ENCODE data around the gene PPP3CB. TPM values are rescaled to one million over a fixed set of nuclear protein-coding genes. Genes with fewer than 3 reads are reported as not detected.

Gene PPP3CB
- total and polyA plus RNA-seq, 8 donors = 12.5 to 77.1 (median 29.1) TPM

- intact Hi-C loops (cut with DNase I; ENCODE audit: low total_unique reads) = no loop called here
- no peaks in the 10 kb centered on the region for H3K9me3 ChIP-seq
- peaks cover 19 to 63% (median 60%) of the 10 kb centered on the region in 4 donors for H3K36me3 ChIP-seq
- 74 to 91% (median 85%) methylated on average over 1 of the region's 1 CpG for WGBS, 5 donors
- H3K27me3 ChIP-seq = no peaks in the 10 kb centered on the region
- TF ChIP-seq CTCF (IDR thresholded peaks at IDR 0.05) (no peak), EP300 (IDR thresholded peaks at IDR 0.05) (no peak), POLR2AphosphoS5 (IDR thresholded peaks at IDR 0.05) (no peak), POLR2A (IDR thresholded peaks at IDR 0.05) (no peak)
- H3K4me1 ChIP-seq = no peaks in the 10 kb centered on the region
- no peak overlapping the region for H3K4me3 ChIP-seq
- DNase-seq = no peak
- no peak overlapping the region for H3K27ac ChIP-seq
Observed at GRCh38 chr10:73448384-73448783, 47.4 kb downstream of the PPP3CB start.

DNA sequence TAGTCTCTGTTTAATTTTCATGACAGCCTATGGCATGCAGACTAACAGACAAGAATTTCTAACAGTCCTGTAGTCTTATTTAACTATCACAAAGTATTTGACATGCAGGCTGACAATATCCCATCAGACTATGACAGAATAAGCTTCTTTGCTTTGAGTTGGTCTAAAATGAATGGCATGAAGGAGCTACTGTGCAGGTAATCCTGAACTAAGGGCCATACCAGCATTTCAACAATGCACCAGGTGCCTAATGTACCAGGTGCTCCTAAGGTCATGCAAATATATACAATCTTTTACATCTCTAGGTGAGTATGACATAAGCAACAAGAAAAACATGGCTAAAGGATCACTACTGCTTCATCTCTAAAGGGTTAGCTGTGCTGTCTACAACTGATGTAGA is 48.9 kb downstream of the PPP3CB start:
- H3K27me3 ChIP-seq = no peaks in the 10 kb centered on the region
- H3K27ac ChIP-seq = no peak overlapping the region
- H3K9me3 ChIP-seq = no peaks in the 10 kb centered on the region
- H3K36me3 ChIP-seq = peaks cover 14 to 58% (median 48%) of the 10 kb centered on the region in 4 donors
- H3K4me3 ChIP-seq = no peak overlapping the region
- TF ChIP-seq POLR2AphosphoS5 (IDR thresholded peaks at IDR 0.05) (no peak), EP300 (IDR thresholded peaks at IDR 0.05) (no peak), POLR2A (IDR thresholded peaks at IDR 0.05) (no peak), CTCF (IDR thresholded peaks at IDR 0.05) (no peak)
- intact Hi-C loops (cut with DNase I; ENCODE audit: low total_unique reads) = no loop called here
- no peak for DNase-seq
- no peaks in the 10 kb centered on the region for H3K4me1 ChIP-seq

DNA sequence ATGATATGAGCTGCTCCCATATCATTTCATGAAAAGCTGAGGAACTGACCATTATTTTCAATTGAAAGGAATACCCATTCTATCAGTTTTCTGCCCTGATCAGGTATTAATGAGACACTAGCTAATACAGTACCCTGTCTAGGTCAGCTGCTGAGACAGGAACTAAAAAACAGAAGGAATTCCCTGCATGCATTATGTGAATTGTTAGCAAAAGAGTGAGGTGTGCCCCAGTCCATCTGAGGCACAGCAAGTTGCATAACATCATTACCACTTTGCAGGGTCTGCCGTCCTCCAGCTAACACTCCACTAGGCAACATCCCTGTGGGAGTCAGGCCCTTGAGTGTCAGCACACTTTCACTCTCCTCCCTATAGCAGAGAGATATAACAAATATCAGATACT is 51.4 kb downstream of the PPP3CB start:
- 85 to 97% (median 92%) methylated on average over 1 of the region's 1 CpG for WGBS, 5 donors
- Histone ChIP-seq H3K4me1 (peaks cover 0 to 6% (median 0%) of the 10 kb centered on the region in 4 donors), H3K36me3 (peaks cover 14 to 63% (median 58%) of the 10 kb centered on the region in 4 donors)

GRCh38 chr10:73439605-73440312 is 56.1 kb downstream of the PPP3CB start:
- Histone ChIP-seq H3K27ac (no peak overlapping the region), H3K27me3 (no peaks in the 10 kb centered on the region), H3K4me1 (peaks cover 0 to 8% (median 0%) of the 10 kb centered on the region in 4 donors), H3K9me3 (no peaks in the 10 kb centered on the region), H3K4me3 (no peak overlapping the region), H3K36me3 (peaks cover 7 to 59% (median 55%) of the 10 kb centered on the region in 4 donors)
- 84 to 94% (median 92%) methylated on average over 1 of the region's 1 CpG for WGBS, 5 donors
- intact Hi-C loops (cut with DNase I; ENCODE audit: low total_unique reads) = no loop called here
- no peak for TF ChIP-seq POLR2A (IDR thresholded peaks at IDR 0.05)
- no peak for TF ChIP-seq EP300 (IDR thresholded peaks at IDR 0.05)
- no peak for TF ChIP-seq POLR2AphosphoS5 (IDR thresholded peaks at IDR 0.05)
- no peak for TF ChIP-seq CTCF (IDR thresholded peaks at IDR 0.05)
- DNase-seq = no peak

More for the DNA sequence above, 51.4 kb downstream of the PPP3CB start:
- H3K27me3 ChIP-seq = no peaks in the 10 kb centered on the region
- no peak overlapping the region for H3K4me3 ChIP-seq
- DNase-seq = no peak
- intact Hi-C loops (cut with DNase I; ENCODE audit: low total_unique reads) = no loop called here
- no peak overlapping the region for H3K27ac ChIP-seq
- H3K9me3 ChIP-seq = no peaks in the 10 kb centered on the region
- TF ChIP-seq EP300 (IDR thresholded peaks at IDR 0.05) (no peak), POLR2AphosphoS5 (IDR thresholded peaks at IDR 0.05) (no peak)

- Histone ChIP-seq H3K9me3 (no peaks in the 10 kb centered on the region), H3K27me3 (no peaks in the 10 kb centered on the region), H3K27ac (no peak overlapping the region), H3K4me3 (no peak overlapping the region), H3K4me1 (peaks cover 0 to 8% (median 0%) of the 10 kb centered on the region in 4 donors), H3K36me3 (peaks cover 7 to 56% (median 49%) of the 10 kb centered on the region in 4 donors)
- TF ChIP-seq POLR2A (IDR thresholded peaks at IDR 0.05) (no peak), POLR2AphosphoS5 (IDR thresholded peaks at IDR 0.05) (no peak), CTCF (IDR thresholded peaks at IDR 0.05) (no peak), EP300 (IDR thresholded peaks at IDR 0.05) (no peak)
- intact Hi-C loops (cut with DNase I; ENCODE audit: low total_unique reads) = no loop called here
- DNase-seq = no peak
- WGBS, 5 donors = 81 to 100% (median 95%) methylated on average over 1 of the region's 1 CpG
Observed at GRCh38 chr10:73439055-73439454, 56.8 kb downstream of the PPP3CB start.
